HK-2 (cell line): ENCODE measurements around the gene FATE1.

ENCODE experiments used
- DNase-seq: peaks from one replicate; pipeline ENCODE4 v3.0.0-alpha.2; 2018; ENCODE audit not compliant: unreplicated experiment

The FATE1 gene

DNA sequence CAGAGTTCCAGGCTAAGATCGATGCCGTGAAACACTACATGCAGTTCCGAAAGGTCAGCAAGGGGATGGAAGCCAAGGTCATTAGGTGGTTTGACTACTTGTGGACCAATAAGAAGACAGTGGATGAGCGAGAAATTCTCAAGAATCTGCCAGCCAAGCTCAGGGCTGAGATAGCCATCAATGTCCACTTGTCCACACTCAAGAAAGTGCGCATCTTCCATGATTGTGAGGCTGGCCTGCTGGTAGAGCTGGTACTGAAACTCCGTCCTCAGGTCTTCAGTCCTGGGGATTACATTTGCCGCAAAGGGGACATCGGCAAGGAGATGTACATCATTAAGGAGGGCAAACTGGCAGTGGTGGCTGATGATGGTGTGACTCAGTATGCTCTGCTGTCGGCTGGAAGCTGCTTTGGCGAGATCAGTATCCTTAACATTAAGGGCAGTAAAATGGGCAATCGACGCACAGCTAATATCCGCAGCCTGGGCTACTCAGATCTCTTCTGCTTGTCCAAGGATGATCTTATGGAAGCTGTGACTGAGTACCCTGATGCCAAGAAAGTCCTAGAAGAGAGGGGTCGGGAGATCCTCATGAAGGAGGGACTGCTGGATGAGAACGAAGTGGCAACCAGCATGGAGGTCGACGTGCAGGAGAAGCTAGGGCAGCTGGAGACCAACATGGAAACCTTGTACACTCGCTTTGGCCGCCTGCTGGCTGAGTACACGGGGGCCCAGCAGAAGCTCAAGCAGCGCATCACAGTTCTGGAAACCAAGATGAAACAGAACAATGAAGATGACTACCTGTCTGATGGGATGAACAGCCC, 28.0 kb downstream of the FATE1 start:
- DNase-seq: no peak

DNA sequence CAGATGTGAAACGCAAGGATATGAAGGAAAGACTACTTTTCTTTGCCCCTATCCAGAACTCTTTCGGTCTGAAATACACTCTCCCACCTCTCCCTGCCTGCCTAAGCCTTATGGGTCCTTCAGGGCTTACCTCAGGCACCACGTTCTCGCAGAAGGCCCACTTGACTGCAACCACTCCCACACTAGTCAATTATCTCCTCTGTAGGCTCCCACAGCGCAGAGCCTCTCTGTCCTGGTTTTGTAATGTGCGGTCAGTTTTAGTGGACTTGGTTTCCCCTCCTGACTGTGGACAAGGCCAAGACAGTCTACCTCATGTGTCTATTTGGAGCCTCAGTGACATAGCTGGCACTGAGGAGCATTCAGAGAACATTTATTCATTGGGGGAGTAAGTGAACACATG, 29.8 kb downstream of the FATE1 start:
- DNase-seq: no peak

DNA sequence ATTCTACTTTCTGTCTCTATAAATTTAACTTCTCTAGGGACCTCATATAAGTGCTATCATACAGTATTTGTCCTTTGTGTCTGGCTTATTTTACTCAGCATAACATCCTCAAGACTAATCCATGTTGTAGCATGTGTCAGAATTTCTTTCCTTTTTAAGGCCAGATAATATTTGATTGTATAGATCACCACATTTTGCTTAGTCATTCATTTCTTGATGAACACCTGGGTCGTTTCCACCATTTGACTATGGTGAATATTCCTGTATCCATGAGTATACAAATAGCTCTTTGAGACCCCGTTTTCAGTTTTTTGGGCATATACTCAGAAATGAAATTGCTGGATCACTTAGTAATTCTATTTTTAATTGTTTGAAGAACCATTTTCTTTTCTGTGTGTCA, 30.7 kb downstream of the FATE1 start:
- no peak for DNase-seq

DNA sequence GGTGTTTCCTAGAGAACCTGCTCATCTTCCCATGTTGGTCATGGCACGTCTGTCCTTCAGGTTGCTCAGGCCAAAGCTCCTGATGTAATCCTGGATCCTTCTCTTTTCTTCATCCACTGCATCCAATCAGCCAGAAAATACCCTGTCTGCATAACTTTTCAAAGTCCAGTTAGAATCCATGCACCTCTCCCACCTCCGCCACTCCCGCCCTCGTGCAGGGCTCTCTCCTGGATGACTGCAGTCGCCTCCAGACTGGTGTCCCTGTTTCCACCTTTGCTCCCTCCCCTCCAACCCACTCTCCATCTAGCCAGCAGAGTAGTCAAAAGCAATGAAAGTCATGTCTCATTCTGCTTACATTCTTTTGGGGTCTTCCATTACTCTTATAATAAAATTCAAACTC, 34.7 kb downstream of the FATE1 start:
- DNase-seq: no peak

DNA sequence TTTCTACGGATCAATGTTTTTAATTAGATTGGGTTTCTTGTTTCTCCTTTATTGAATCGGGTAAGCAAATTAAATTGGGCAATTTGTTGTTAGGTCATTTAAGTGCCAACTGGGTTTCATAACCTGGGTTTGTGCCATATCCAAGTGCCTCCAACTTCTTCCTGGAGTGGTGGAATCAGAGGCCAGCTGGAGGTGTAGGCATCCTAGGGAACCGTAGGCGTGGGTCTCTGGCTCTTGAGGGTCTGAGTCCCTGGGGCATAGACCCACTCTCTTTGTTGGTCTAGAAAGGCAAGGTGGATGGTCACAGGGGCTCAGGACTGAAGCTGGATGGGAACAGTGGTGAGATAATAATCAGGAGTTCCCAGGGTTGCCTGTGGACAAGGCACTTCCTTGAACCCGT, 37.0 kb downstream of the FATE1 start:
- no peak for DNase-seq

DNA sequence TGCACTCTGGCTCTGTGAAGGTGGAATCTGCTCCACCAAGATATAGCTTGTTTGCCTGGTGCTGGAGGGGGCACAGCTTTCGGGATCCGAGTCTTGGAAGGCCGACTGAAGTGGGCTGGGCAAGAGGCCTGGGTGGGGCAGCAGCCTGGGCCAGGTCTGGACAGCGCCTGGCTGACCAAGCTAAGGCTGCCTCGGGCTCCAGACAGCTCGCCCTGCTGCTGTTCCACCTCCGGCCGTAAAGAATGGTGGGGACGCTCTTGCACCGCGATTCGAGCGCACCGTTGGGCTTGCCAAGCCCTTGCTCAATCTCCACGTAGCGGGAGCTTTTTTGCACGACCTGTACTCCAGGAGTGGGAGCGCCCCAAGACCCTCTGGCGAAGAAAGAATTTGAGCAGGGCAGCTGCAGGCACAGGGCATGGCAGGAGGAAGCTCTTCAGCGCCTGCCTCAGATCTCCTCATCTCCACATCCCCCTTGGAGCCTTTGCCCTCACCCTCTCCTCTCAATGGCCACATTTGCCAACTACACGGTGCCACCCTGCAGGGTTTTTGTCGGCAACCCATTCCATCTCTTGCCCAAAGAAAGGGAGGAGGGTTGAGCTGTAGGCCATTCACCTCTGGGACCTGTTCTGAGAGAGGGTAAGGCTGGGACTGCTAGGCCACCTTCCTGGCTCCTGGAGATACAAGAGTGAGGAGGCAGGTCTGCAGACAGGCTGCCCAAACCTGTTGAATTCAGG, 37.6 kb downstream of the FATE1 start:
- DNase-seq: peak; percentile 49

DNA sequence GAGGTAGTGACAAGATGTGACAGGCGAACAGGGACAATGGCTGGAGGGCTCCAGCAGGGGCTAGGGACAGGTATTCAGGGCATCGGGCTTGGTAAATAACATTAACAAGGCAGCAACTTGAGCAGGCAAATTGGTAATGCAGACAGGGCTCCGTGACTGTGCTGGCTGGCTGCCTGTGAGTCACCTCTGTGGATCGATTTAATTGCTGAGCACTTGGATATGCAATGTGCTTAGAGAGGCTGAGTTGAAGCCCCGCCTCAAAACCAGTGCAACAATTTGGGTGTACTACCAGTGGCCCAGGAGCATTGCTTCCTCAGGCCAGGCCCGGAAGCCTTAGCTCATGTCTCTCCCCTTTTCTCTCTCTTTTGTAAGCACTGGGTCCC, 38.2 kb downstream of the FATE1 start:
- no peak for DNase-seq

DNA sequence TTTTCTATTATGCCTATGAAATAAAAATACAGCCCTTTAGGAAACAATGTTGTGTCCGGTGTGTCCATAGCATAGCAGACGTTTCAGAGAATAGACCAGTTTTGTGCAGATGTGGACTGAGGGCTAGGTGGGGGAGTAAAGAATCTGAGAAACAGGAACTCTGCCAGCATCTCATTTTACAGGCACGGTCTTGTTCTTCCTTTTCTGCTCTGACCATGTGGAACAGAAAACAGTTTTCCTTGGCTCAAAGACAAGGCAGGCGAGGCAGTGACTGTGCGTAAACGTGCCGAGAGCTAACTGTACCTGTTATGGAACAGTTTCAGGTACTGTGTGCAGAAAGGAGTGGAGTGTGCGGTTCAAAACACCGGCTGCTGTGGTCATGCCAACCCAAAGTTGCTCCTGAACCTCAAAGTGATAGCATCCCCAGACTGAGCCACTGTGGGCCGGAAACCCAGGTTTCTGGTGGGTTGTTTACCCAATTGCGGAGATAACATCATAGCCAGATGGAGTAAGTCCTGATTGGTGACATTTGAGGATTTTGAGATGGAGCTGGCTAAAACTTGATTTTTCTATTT, 38.9 kb downstream of the FATE1 start:
- no peak for DNase-seq

DNA sequence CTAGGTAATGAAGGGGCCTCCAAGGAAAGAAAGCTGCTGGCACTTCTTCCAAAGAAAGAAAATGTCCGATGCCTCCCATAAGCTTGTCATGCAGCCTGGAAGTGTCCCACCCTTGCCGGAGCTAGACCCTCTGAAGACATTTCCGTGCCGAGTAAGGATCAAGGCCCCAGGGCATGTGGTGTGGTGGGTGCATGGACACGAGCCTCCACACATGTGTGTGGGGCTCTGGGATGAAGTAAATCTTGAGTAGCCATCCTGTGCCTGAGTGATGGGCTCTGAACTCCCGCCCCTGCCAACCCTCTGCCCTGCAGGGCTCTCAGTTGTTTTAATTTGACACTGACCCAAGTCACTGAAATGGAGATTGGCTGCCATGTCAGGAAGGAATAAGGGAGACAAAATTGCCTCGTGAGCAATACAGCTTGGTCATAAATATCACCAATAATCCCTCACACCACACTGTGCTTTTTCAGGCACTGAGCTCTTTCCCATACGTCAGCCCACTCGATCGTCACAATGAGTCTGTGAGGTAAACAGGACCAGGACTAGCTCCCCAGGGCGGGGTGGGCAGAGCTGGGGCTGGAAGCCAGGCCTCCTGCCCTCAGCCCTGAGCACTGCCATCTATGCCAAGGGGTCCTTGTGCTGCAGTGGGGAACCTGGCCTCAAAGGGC, 43.3 kb downstream of the FATE1 start:
- DNase-seq: no peak

DNA sequence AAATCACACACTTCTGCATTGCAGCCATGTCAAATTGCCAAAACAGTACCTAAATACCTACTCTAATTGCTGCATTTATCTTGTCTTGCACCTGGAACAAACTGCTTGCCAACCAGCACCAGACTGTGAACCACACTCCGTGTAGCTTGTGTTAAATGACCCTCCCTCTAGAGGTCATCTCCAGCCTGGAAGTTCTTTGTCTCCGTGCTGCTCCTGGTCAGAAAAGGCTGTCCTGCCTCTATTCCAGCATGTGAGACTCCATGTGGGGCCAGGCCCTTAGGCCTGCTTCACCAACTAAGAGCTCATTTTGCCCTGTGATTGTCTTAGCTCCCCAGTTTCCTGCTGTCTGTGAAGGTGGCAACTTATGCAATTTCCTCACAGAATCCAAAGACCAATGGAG, 47.0 kb downstream of the FATE1 start:
- no peak for DNase-seq

DNA sequence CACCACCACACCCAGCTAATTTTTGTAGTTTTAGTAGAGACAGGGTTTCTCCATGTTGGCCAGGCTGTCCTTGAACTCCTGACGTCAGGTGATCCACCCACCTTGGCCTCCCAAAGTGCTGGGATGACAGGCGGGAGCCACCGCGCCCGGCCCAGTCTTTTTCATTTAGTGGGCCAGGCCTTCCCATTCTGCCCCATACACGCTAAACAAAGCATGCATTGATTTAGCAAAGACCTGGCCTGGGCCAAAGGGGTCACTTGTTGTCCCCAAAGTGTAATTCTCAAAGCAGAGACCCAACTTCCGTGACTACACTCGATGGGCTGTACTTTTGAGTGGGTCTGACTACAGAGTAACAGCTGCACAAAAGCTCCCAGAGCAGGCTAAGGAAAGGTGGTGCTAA, 47.9 kb downstream of the FATE1 start:
- DNase-seq: no peak

DNA sequence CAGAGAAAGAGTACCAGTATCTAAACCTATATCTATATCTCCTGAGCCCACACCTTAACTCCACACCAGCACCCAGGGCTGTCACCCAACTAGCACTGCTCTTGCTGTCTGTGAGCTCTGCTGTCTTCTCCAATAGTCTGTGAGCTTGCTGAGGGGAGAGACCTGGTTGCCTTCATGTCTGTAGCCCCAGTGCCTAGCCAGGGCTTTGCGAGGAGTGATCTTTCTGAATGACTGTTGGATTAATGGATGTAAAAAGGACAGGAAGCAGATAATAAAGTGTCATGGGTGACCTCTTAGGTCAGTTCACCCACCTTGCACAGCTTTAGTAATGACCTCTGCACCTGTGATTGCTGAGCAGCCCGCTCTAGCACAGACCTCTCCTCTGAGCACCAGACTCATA, 49.2 kb downstream of the FATE1 start:
- DNase-seq: no peak

DNA sequence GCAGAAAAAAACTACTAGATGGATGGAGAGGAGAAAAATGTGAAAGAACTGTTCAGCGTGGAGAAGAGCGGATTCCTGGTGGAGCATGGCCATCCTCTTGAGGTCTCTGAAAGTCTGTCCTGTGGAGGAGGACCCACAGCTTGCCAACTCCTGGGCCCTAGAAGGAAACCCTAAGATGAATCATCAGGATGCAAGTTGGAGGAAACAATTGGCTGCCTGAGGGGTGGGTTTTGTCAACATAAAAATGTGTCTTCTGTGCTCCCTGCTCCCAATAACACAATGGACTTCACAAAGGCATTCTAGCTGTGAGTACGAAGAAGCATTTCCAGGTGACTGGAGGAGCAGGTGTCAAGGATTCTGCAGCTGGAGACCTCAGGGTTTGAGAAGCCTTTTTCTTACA, 55.9 kb downstream of the FATE1 start:
- no peak for DNase-seq
